Superior temporal gyrus (tissue), 1 donor: Measurements from ENCODE around the gene TREH.

Experiments used
- DNase-seq: peaks from one replicate; pipeline ENCODE4 v3.0.0-alpha.2; 2016; ENCODE audit errors: extremely low spot score

TREH gene

GRCh38 chr11:118663902-118664301 lies 15.5 kb downstream of the TREH start:
- DNase-seq, result no peak

- DNase-seq, result no peak
Observed at GRCh38 chr11:118663381-118663780, 16.1 kb downstream of the TREH start.

- DNase-seq, result no peak
Observed at GRCh38 chr11:118662401-118663271, 16.8 kb downstream of the TREH start.

DNA sequence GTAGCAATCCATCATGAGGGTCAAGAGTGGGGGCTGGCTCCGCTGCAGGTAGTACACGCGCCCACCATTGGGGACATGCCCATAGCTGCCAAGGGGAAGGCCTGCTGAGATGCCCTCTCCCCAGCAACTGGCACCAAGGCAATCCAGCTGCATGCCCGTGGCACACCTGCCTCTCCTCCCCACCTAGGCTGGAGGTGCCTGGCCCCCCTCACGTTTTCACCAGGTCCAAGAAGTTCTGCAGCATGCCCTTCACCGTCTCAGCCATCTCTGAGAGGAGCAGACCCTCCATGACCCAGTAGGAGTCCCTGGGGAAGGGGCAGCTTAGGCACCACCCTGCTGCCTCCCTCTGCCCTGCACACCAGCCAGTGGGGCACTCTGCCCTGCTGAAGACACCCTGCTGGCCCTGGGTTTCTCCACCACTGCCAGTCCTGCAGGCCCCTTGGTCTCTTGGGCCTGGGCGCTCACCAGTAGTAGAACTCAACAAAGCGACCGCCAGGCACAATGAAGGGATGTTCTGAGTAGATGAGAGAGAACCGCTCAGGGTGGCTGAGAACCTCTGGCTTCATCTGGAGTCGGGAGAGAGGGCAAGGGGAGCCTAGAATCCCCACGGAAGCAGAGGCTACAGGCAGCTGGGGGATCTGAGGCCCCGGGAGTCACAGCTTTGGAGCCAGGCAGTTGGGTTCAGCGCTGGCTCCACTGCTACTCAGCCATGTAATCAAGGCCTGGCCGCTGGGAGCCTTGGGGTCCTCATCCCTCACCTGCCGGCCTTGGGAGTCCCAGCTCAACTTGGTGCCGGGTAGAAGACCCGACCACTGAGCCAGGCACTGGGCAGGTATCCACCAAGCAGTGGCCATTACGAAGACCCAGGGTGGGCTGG lies 17.8 kb downstream of the TREH start:
- DNase-seq, result no peak

- no peak for DNase-seq
Observed at GRCh38 chr11:118660681-118661424, 18.6 kb downstream of the TREH start.

DNA sequence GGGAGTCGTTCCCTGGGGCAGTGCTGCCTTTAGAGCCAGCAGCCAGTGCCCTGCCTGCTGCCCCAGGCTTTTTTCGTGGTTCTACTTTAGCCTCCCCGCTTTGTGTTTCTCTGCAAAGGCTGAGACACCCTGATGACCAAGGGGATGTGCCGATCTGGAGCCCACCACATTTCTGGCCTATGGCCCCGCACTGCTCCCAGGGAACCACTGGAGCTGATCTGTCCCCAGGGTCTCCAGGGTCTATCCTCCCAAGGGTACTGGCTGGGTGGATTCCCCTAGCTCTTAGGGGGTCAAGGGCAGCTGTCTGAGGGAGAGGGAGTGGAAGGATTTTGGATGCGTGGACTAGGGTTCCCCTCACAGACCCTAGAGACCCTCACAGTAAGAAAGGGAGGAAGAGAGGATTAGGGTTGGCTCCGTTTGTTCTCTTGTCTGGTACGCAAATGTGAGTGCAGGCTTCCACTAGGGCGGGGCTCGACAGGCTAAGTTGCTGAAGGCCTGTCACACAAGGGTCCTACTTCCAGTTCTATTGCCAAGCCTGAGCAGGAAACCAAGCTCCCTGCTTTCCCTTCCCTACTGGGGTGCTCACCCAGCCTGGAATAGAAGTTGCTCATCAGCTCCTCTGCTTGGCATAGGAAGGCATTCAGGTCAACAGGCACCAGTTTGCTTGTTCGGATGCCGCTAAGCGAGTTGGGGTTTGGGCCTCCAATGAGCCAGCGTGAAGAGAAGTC lies 19.3 kb downstream of the TREH start:
- no peak for DNase-seq

DNA sequence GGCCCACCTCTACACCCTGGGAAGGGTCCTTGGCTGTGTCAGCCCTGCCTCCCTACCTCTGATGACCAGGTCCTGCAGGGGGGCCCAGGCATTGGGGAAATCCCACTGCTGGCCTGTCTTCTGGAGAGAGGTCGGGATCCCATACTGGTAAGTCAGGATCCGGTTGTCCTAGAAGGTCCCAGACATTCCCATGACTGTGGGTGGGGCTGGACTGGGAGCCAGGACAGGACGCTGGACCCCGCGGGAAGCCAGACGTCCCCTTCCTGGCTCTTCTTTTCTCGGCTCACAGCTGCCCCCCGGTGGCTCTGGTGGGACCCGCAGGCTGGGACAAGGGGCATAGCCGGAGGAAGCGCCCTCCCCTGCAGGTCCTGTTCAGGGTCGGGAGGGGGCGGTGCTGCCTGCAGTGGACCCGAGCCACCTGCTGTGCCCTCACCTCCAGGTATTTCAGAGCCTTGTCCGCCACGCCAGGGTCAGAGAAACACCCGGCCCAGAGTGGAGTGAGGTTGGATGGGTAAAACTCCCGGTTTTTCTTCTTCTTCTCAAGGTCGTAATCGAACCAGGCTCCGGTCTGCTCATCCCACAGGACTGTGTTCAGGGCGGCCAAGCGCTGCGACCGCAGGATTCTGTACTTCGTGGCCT lies 20.0 kb downstream of the TREH start:
- DNase-seq, result peak; percentile 88

- DNase-seq, result no peak
Observed at GRCh38 chr11:118658429-118659313, 20.8 kb downstream of the TREH start.

DNA sequence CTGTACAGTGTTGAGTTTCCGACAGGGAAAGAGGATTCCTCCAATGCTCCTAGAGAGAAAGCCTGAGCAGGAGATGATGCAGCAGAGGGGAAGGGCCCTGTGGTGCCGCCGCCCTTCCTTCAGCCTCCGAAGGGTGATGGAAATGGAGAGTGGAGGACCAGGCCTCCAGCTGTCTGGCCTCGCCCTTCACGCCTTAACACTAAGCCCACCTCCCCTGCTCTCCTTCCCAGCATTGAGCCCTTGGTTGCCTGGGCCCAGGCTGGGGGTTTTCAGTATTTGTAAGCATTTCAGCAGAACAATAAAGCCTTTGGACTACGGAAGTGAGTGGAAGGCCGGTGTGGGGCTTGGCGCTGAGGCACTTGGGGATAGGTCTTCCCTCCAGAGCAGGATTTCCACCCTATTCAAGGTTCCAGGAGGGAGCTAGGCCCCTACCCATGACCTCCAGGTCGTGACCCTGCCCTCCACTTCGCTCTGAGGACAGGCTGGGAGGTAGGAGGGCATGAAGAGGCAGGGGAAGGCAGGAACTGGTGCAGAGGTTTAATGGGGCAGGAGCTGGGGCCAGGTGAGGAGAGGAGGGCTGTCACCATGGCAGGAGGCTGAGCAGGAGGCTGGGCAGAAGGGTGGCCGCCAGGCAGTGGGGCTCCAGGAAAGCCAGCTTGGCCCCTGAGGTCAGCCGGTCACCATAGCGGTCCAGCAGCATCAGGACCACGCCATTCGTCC lies 21.6 kb downstream of the TREH start:
- no peak for DNase-seq

DNA sequence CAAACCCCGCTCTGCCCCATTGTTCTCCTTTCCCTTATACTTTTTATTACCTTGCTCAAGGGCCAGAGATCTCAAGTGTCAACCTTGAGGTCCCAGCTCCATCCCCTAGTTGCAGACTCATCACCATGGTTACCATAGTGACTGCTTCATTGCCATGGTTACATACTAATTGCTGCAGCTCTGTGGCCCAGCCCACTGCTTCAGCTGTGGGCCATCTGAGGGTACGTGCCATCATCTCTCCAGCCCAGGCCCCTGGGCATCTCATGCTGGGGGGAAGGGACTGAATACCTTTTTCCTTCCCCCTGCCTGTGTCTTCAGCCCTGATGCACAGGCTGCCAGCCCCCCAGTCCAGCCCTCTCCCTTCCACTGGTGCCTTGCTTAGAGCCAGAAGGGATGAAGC lies 22.2 kb downstream of the TREH start:
- no peak for DNase-seq

DNA sequence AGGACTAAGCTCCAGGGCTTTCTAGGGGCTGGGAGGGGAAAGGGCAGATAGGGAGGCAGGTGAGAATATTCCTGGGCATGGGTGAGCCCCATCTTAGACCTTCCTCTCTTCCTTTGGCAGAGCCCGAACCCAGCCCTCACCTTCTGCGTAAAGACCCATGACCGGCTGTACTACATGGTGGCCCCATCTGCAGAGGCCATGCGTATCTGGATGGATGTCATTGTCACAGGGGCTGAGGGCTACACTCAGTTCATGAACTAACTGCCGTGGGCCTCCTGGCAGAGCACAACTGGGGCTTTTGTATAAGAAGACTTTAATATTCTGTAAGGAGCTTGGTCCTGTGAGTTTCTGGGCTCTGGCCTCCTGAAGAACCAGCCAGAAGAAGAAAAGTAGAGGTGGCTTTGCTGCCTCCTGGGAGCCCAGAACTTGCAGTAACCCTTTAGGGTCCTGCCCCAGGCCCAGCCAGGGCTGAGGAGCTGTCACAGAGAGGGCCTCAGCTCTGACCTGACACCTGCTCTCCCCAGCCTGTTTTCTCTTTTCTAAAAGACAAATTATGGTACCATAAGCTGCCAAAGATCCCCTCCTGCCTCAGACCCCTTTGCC lies 22.8 kb downstream of the TREH start:
- no peak for DNase-seq

GRCh38 chr11:118655486-118656190 lies 23.8 kb downstream of the TREH start:
- no peak for DNase-seq

- no peak for DNase-seq
Observed at GRCh38 chr11:118653684-118654390, 25.6 kb downstream of the TREH start.

DNA sequence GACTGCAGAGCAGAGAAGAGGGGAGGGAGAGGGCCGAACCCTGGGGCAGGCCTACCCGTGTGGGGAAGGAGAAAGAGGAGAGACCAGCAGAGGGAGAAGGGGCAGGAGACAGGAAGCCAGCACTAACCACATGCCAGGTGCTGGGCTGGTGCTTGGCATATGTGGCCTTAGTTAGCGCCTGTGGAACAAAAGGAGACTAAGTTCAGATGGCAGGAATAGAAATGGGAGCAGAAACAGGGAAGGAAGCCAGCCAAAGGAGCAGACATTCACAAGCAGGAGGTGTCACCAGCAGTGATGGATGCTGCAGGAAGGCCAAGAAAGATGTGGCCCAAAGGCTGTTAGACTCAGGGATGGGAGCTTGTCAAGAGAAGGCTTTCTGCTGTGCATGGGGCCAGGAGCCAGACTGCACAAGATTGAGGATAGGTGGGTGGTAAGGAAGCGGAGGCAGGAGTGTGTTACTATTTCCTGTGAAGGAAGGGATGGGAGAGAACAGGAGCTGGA lies 26.7 kb downstream of the TREH start:
- peak; percentile 56 for DNase-seq

DNA sequence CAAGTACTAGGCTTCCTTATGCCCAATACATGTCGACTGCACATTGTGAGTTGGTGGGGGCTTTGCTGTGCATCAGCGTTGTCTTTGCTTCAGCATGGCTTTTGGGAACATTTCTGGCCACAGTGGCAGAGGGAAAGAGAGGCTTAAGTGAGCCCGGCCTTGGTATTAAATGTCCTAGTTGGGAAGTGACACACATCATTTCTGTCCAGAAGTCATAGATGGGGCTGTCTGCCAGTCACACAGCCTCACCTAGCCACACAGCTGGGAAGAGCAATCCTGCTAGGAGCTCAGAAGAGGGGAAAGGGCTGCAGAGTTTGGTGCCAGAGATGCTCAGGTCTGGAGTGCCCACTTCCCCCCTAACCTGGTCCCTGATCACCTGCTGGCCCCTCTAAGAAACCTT lies 27.6 kb downstream of the TREH start:
- no peak for DNase-seq

- no peak for DNase-seq
Observed at GRCh38 chr11:118650366-118650765, 29.1 kb downstream of the TREH start.

GRCh38 chr11:118649941-118650340 lies 29.5 kb downstream of the TREH start:
- DNase-seq, result no peak
